Esophagus muscularis mucosa (tissue), 3 donors: Measurements from ENCODE around the gene EFCAB8.
"Not testable (repeated sequence)": the region's sequence is repeated elsewhere in the genome, so short reads cannot be mapped to it uniquely, and the experiment has no call there.

Experiments
- POLR2A ChIP-seq: fragments of 450-650 bp; IDR thresholded peaks from one replicate; pipeline ENCODE4 v1.6.1; 2017; ENCODE audit warnings: antibody characterized with exemption, moderate library complexity, mild to moderate bottlenecking, low read depth
- POLR2AphosphoS5 ChIP-seq, 2 donors: sonication (generic); formaldehyde crosslinking; IDR thresholded peaks; one replicate each; pipeline ENCODE4 v1.6.1; 2017; ENCODE audit warnings: antibody characterized with exemption in 2 of 2
- TF ChIP-seq, protein P1 (sequence below), 3 experiments: fragments of 200-600 bp in 2 of 3; fragments of 450-650 bp in 1 of 3; sonication (generic) in 2 of 3; IDR thresholded peaks; one replicate each; pipeline ENCODE4 v1.5.1; 2017 to 2019; ENCODE audit warnings: antibody characterized with exemption in 3 of 3, mild to moderate bottlenecking in 2 of 3, moderate library complexity in 1 of 3

DNA sequence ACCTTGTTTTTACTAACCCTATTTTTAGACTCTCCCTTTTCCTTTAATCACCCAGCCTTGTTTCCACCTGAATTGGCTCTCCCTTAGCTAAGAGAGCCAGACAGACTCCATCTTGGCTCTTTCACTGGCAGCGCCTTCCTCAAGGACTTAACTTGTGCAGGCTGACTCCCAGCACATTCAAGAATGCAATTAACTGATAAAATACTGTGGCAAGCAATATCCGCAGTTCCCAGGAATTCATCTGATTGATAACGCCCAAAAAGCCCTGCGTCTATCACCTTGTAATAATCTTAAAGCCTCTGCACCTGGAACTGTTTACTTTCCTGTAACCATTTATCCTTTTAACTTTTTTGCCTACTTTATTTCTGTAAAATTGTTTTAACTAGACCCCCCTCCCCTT is 116.4 kb downstream of the EFCAB8 start:
- TF ChIP-seq POLR2A; POLR2AphosphoS5 (IDR thresholded peaks at IDR 0.05): not testable (repeated sequence)
- TF ChIP-seq, protein P1, sequence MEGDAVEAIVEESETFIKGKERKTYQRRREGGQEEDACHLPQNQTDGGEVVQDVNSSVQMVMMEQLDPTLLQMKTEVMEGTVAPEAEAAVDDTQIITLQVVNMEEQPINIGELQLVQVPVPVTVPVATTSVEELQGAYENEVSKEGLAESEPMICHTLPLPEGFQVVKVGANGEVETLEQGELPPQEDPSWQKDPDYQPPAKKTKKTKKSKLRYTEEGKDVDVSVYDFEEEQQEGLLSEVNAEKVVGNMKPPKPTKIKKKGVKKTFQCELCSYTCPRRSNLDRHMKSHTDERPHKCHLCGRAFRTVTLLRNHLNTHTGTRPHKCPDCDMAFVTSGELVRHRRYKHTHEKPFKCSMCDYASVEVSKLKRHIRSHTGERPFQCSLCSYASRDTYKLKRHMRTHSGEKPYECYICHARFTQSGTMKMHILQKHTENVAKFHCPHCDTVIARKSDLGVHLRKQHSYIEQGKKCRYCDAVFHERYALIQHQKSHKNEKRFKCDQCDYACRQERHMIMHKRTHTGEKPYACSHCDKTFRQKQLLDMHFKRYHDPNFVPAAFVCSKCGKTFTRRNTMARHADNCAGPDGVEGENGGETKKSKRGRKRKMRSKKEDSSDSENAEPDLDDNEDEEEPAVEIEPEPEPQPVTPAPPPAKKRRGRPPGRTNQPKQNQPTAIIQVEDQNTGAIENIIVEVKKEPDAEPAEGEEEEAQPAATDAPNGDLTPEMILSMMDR (IDR thresholded peaks at IDR 0.05): not testable (repeated sequence)
